K562 (cell line): Measurements from ENCODE around the gene RNF26.

Source experiments
- ETV1 ChIP-seq: fragments of 450-650 bp; conservative IDR thresholded peaks from 2 replicates; pipeline ENCODE4 v1.6.1; 2016; ENCODE audit warnings: missing genetic modification characterization, control low read depth, low read depth, missing compliant biosample characterization
- JUN ChIP-seq, 2 experiments: sonication (generic) in 1 of 2; formaldehyde crosslinking in 1 of 2; IDR thresholded peaks; 2 replicates each; pipeline versions ENCODE4 v1.6.1 to v1.8.0; 2012 to 2022; ENCODE audit warnings: borderline replicate concordance in 2 of 2, mild to moderate bottlenecking in 2 of 2, improper control_type of control experiment in 1 of 2, low read depth in 1 of 2, low read length in 1 of 2, missing genetic modification reagents in 1 of 2
- TGIF2 ChIP-seq: sonication (generic); formaldehyde crosslinking; IDR thresholded peaks from 2 replicates; pipeline ENCODE4 v1.8.1; 2022; ENCODE audit warnings: mild to moderate bottlenecking, missing genetic modification reagents, moderate library complexity

- no peak for TF ChIP-seq JUN (IDR thresholded peaks at IDR 0.05; ENCODE audit: borderline replicate concordance, low read depth, low read length)
- no peak for TF ChIP-seq JUN (CRISPR knock-in tag; IDR thresholded peaks at IDR 0.05; ENCODE audit: borderline replicate concordance)
- TF ChIP-seq TGIF2 (CRISPR knock-in tag): no peak
- no peak for TF ChIP-seq ETV1 (tag)
Observed at GRCh38 chr11:119343726-119344125, 9.4 kb downstream of the RNF26 start.
